DND-41 (cell line): Measurements from ENCODE around the gene MED8.

Experiments
- ATAC-seq: fragments of 200-7000 bp; cut with Tn5 transposase; 3 replicates; pipeline ENCODE4 v1.9.1; 2021; ENCODE audit warnings: low read depth; ENCODE audit not compliant: insufficient read depth
- DNase-seq: peaks from one replicate; pipeline ENCODE4 v3.0.0-alpha.2; 2020
- H2AFZ ChIP-seq: 2 replicates; pipeline ENCODE4 v1.6.0; 2012; ENCODE audit warnings: low read depth, low read length
- H3K27ac ChIP-seq: 2 replicates; pipeline ENCODE4 v1.5.1; 2012; ENCODE audit warnings: low read length, inconsistent platforms
- H3K27me3 ChIP-seq: fragments of 200-600 bp; sonication (generic); 2 replicates; pipeline ENCODE4 v1.6.0; 2012; ENCODE audit warnings: low read length, mild to moderate bottlenecking, inconsistent platforms; ENCODE audit not compliant: insufficient read depth, poor library complexity
- H3K36me3 ChIP-seq: 2 replicates; pipeline ENCODE4 v1.5.1; 2012; ENCODE audit warnings: low read length, inconsistent platforms; ENCODE audit not compliant: insufficient read depth
- H3K4me1 ChIP-seq: 2 replicates; pipeline ENCODE4 v1.5.1; 2012; ENCODE audit warnings: mild to moderate bottlenecking, low read length; ENCODE audit not compliant: insufficient read depth
- H3K4me2 ChIP-seq: 2 replicates; pipeline ENCODE4 v1.6.0; 2012; ENCODE audit warnings: mild to moderate bottlenecking, moderate library complexity, low read length, inconsistent platforms; ENCODE audit not compliant: insufficient read depth
- H3K4me3 ChIP-seq, 2 experiments: fragments of 200-600 bp in 1 of 2; shearing (Covaris generic) in 1 of 2; 2 replicates each; pipeline ENCODE4 v1.5.1; 2012 to 2016; ENCODE audit warnings: inconsistent platforms in 2 of 2, low read length in 2 of 2, mild to moderate bottlenecking in 2 of 2, low read depth in 1 of 2, moderate library complexity in 1 of 2
- H3K79me2 ChIP-seq: 2 replicates; pipeline ENCODE4 v1.6.0; 2012; ENCODE audit warnings: low read length, inconsistent platforms; ENCODE audit not compliant: insufficient read depth
- H3K9ac ChIP-seq: 2 replicates; pipeline ENCODE4 v1.6.0; 2012; ENCODE audit warnings: low read depth, mild to moderate bottlenecking, inconsistent platforms, low read length, moderate library complexity
- H3K9me3 ChIP-seq: 2 replicates; pipeline ENCODE4 v1.5.1; 2012; ENCODE audit warnings: low read length, moderate library complexity, mild to moderate bottlenecking, inconsistent platforms; ENCODE audit not compliant: insufficient read depth, severe bottlenecking
- H4K20me1 ChIP-seq: 2 replicates; pipeline ENCODE4 v1.6.0; 2012; ENCODE audit warnings: low read length; ENCODE audit not compliant: insufficient read depth
- CTCF ChIP-seq: IDR thresholded peaks from 2 replicates; pipeline ENCODE4 v1.5.1; 2012; ENCODE audit warnings: borderline replicate concordance, low read length, moderate library complexity, mild to moderate bottlenecking; ENCODE audit not compliant: poor library complexity, severe bottlenecking; ENCODE audit errors: extremely low read depth
- EZH2 ChIP-seq: IDR thresholded peaks from 3 replicates; pipeline ENCODE4 v1.6.1; 2012; ENCODE audit warnings: borderline replicate concordance, low read depth, mild to moderate bottlenecking, moderate library complexity, low read length, inconsistent platforms; ENCODE audit not compliant: severe bottlenecking

MED8 gene

GRCh38 chr1:43382027-43382779 is 7.4 kb downstream of the MED8 start:
- Histone ChIP-seq H2AFZ (no peak overlapping the region), H3K27me3 (no peaks in the 10 kb centered on the region), H3K27ac (no peak overlapping the region), H3K9ac (no peak overlapping the region), H3K79me2 (no peaks in the 10 kb centered on the region), H3K4me2 (no peak overlapping the region), H3K4me3 (no peak overlapping the region), H4K20me1 (0 out of 2 replicates have a peak, but pooled peaks cover 3% of the 10 kb centered on the region), H3K9me3 (no peaks in the 10 kb centered on the region), H3K36me3 (peaks cover 58% of the 10 kb centered on the region), H3K4me1 (no peaks in the 10 kb centered on the region)
- ATAC-seq (no peak), DNase-seq (no peak)
- no peak for TF ChIP-seq CTCF
- no peak for TF ChIP-seq EZH2

- Histone ChIP-seq H3K27me3 (no peaks in the 10 kb centered on the region), H3K4me1 (no peaks in the 10 kb centered on the region), H3K79me2 (no peaks in the 10 kb centered on the region), H3K4me2 (no peak overlapping the region), H3K36me3 (peaks cover 52% of the 10 kb centered on the region), H3K27ac (no peak overlapping the region), H3K9ac (no peak overlapping the region), H2AFZ (no peak overlapping the region), H3K9me3 (no peaks in the 10 kb centered on the region), H4K20me1 (0 out of 2 replicates have a peak, but pooled peaks cover 3% of the 10 kb centered on the region), H3K4me3 (no peak overlapping the region)
- no peak for DNase-seq
- no peak for TF ChIP-seq EZH2
- no peak for TF ChIP-seq CTCF
- no peak for ATAC-seq
Observed at GRCh38 chr1:43381612-43382011, 8.0 kb downstream of the MED8 start.

GRCh38 chr1:43379476-43379875 is 10.1 kb downstream of the MED8 start:
- H3K79me2 ChIP-seq, result no peaks in the 10 kb centered on the region
- peaks cover 31% of the 10 kb centered on the region for H3K36me3 ChIP-seq
- TF ChIP-seq EZH2 (no peak), CTCF (no peak)
- no peaks in the 10 kb centered on the region for H3K4me1 ChIP-seq
- no peak overlapping the region for H3K4me3 ChIP-seq
- H3K27me3 ChIP-seq, result no peaks in the 10 kb centered on the region
- DNase-seq, result no peak
- no peak overlapping the region for H3K9ac ChIP-seq
- H4K20me1 ChIP-seq, result no peaks in the 10 kb centered on the region
- no peak overlapping the region for H3K27ac ChIP-seq
- H2AFZ ChIP-seq, result no peak overlapping the region
- no peak overlapping the region for H3K4me2 ChIP-seq
- no peaks in the 10 kb centered on the region for H3K9me3 ChIP-seq
- no peak for ATAC-seq
